WTC11 (cell line): ENCODE results near the gene SVEP1. TPM values are rescaled to one million over a fixed set of nuclear protein-coding genes. Genes with fewer than 3 reads are reported as not detected.

Source experiments
- ATAC-seq: fragments of 200-7000 bp; cut with Tn5 transposase; 2 replicates; pipeline ENCODE4 v1.10.0; 2021; ENCODE audit warnings: mild to moderate bottlenecking, moderate library complexity
- CTCF ChIA-PET: fragments of 300-600 bp; sonication (Branson Sonifier 250); formaldehyde crosslinking; loops from one replicate; lab custom pipeline; 2021; ENCODE audit warnings: antibody characterized with exemption; lab: Charles Lee
- POLR2A ChIA-PET: fragments of 350-600 bp; sonication (Branson Sonifier 250); formaldehyde crosslinking; loops from one replicate; lab custom pipeline; 2021; ENCODE audit warnings: antibody characterized with exemption; lab: Charles Lee
- DNase-seq: peaks from one replicate; pipeline ENCODE4 v3.0.0; 2021; ENCODE audit warnings: low spot score
- H3K27ac Mint-ChIP-seq: 2 replicates; pipeline ENCODE4 v1.8.0; 2021; ENCODE audit warnings: mixed read lengths
- H3K27me3 Mint-ChIP-seq: 2 replicates; pipeline ENCODE4 v1.8.0; 2021; ENCODE audit warnings: low read depth, mild to moderate bottlenecking, moderate library complexity, mixed read lengths
- H3K36me3 Mint-ChIP-seq: 2 replicates; pipeline ENCODE4 v1.8.0; 2021; ENCODE audit warnings: mixed read lengths
- H3K4me1 Mint-ChIP-seq: 2 replicates; pipeline ENCODE4 v1.8.0; 2022; ENCODE audit warnings: mixed read lengths
- H3K4me3 Mint-ChIP-seq: 2 replicates; pipeline ENCODE4 v1.8.0; 2021; ENCODE audit warnings: mild to moderate bottlenecking, moderate library complexity, mixed read lengths
- H3K9me3 Mint-ChIP-seq: 2 replicates; pipeline ENCODE4 v1.8.0; 2021; ENCODE audit warnings: mixed read lengths
- CREM ChIP-seq: sonication (generic); formaldehyde crosslinking; IDR thresholded peaks from 2 replicates; pipeline ENCODE4 v1.8.1; 2022; ENCODE audit warnings: mild to moderate bottlenecking, missing genetic modification reagents, moderate library complexity
- ETV6 ChIP-seq: sonication (generic); formaldehyde crosslinking; IDR thresholded peaks from 2 replicates; pipeline ENCODE4 v1.8.1; 2022; ENCODE audit warnings: mild to moderate bottlenecking, missing genetic modification reagents
- FOXJ3 ChIP-seq: sonication (generic); formaldehyde crosslinking; IDR thresholded peaks from 2 replicates; pipeline ENCODE4 v1.9.0; 2021; ENCODE audit warnings: missing genetic modification reagents, mild to moderate bottlenecking, borderline replicate concordance
- FOXP1 ChIP-seq: sonication (generic); formaldehyde crosslinking; IDR thresholded peaks from 2 replicates; pipeline ENCODE4 v1.8.0; 2022; ENCODE audit warnings: missing genetic modification reagents, mild to moderate bottlenecking, moderate library complexity, borderline replicate concordance
- GRHL2 ChIP-seq: fragments of 250-450 bp; sonication (Bioruptor Pico); IDR thresholded peaks from 2 replicates; pipeline ENCODE4 v1.8.0; 2022; ENCODE audit warnings: mild to moderate bottlenecking, moderate library complexity; ENCODE audit not compliant: insufficient replicate concordance, severe bottlenecking
- IRF2 ChIP-seq: sonication (generic); formaldehyde crosslinking; IDR thresholded peaks from 2 replicates; pipeline ENCODE4 v1.8.0; 2022; ENCODE audit warnings: low read depth, missing genetic modification reagents, borderline replicate concordance
- JUN ChIP-seq: sonication (generic); formaldehyde crosslinking; IDR thresholded peaks from 2 replicates; pipeline ENCODE4 v1.8.0; 2023; ENCODE audit warnings: mild to moderate bottlenecking, missing genetic modification reagents
- PRRX2 ChIP-seq: fragments of 250-450 bp; sonication (Bioruptor Pico); IDR thresholded peaks from 2 replicates; pipeline ENCODE4 v1.8.0; 2021; ENCODE audit warnings: mild to moderate bottlenecking
- SP1 ChIP-seq: sonication (generic); formaldehyde crosslinking; conservative IDR thresholded peaks from 2 replicates; pipeline ENCODE4 v1.8.1; 2022; ENCODE audit warnings: missing genetic modification reagents
- TEAD1 ChIP-seq: sonication (generic); formaldehyde crosslinking; IDR thresholded peaks from 2 replicates; pipeline ENCODE4 v1.8.0; 2022; ENCODE audit warnings: mild to moderate bottlenecking, missing genetic modification reagents
- ZNF416 ChIP-seq: fragments of 250-450 bp; sonication (Bioruptor Pico); IDR thresholded peaks from 2 replicates; pipeline ENCODE4 v1.9.0; 2021; ENCODE audit warnings: mild to moderate bottlenecking, inconsistent platforms
- ZNF423 ChIP-seq: fragments of 250-450 bp; sonication (Bioruptor Pico); IDR thresholded peaks from 2 replicates; pipeline ENCODE4 v2.1.2; 2022; ENCODE audit warnings: mild to moderate bottlenecking, moderate library complexity
- total RNA-seq: library from RNA; stranded (reverse); gene quantifications from 3 replicates; pipeline ENCODE4 v1.2.3, GENCODE V29; 2021
- TF ChIP-seq, protein P1 (sequence below): fragments of 250-450 bp; sonication (Bioruptor Pico); IDR thresholded peaks from 2 replicates; pipeline ENCODE4 v1.9.0; 2021; ENCODE audit warnings: moderate library complexity, mild to moderate bottlenecking, inconsistent platforms, borderline replicate concordance
- TF ChIP-seq, protein P2 (sequence below): sonication (generic); formaldehyde crosslinking; IDR thresholded peaks from 2 replicates; pipeline ENCODE4 v1.8.1; 2022; ENCODE audit warnings: missing genetic modification reagents, borderline replicate concordance
- TF ChIP-seq, protein P3 (sequence below): sonication (generic); formaldehyde crosslinking; IDR thresholded peaks from 2 replicates; pipeline ENCODE4 v1.8.1; 2023; ENCODE audit warnings: mild to moderate bottlenecking, moderate library complexity, missing genetic modification reagents
- TF ChIP-seq, protein P4 (sequence below): sonication (generic); formaldehyde crosslinking; conservative IDR thresholded peaks from 2 replicates; pipeline ENCODE4 v1.8.1; 2023; ENCODE audit warnings: mild to moderate bottlenecking, low read depth, missing genetic modification reagents, moderate library complexity
- TF ChIP-seq, protein P5 (sequence below): sonication (generic); formaldehyde crosslinking; IDR thresholded peaks from 2 replicates; pipeline ENCODE4 v1.8.1; 2023; ENCODE audit warnings: mild to moderate bottlenecking, missing genetic modification reagents, moderate library complexity
- TF ChIP-seq, protein P6 (sequence below): sonication (generic); formaldehyde crosslinking; IDR thresholded peaks from 2 replicates; pipeline ENCODE4 v1.8.1; 2022; ENCODE audit warnings: low read depth, mild to moderate bottlenecking, moderate library complexity, missing genetic modification reagents, borderline replicate concordance
- TF ChIP-seq, protein P7 (sequence below): sonication (generic); formaldehyde crosslinking; IDR thresholded peaks from 2 replicates; pipeline ENCODE4 v1.8.1; 2022; ENCODE audit warnings: mild to moderate bottlenecking, missing genetic modification reagents, moderate library complexity, borderline replicate concordance

Gene SVEP1
- total RNA-seq, 1 experiment from 2014 or later, result 0.74 TPM

DNA sequence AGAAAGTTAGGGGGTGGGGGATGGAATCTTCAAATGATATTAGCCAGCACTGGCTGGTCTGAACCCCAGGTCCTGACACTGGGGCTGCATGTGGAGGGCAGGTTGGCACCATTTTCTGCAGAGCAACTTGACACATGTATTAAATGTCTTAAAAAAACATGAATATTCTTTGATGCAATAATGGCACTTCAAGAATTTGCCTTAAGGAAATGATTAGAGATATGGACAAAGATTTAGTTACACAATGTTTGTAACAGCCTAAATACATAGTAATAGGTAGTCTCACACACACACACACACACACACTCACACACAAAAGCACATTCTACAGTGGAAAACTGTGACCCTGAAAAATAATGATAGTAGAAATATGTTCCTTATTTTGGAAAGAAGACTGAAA lies 3.6 kb downstream of the SVEP1 start (continued):
- TF ChIP-seq, protein P1, sequence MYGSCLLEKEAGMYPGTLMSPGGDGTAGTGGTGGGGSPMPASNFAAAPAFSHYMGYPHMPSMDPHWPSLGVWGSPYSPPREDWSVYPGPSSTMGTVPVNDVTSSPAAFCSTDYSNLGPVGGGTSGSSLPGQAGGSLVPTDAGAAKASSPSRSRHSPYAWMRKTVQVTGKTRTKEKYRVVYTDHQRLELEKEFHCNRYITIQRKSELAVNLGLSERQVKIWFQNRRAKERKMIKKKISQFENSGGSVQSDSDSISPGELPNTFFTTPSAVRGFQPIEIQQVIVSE (CRISPR knock-in tag), result no peak

DNA sequence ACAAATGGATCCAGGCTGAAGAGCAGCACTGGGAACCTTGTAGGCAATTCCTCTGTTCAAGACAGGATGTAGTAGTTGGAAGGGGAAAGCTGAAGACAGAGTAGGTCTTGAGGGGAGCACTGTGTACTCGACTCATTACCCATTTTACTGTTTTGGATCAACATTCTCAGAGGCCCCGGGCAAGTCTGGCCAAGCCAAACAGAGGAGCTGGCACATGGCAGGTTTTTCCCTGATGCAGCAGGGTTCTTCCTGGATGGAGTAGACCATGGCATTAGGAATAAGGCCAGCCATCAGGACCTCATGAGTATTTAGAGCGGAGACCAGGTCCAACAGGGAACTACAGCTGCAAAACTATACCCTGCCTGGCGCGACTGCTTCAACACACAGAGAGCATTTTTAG lies 4.4 kb downstream of the SVEP1 start:
- ChIA-PET POLR2A (interaction anchor here (0.6 kb wide), 1 partner anchor 1268 kb away, joined by 6 read pairs; no protein-coding TSS in a partner anchor), CTCF (no interaction called here)
- no peak for ATAC-seq
- H3K4me1 Mint-ChIP-seq, result peaks cover 11% of the 10 kb centered on the region
- no peaks in the 10 kb centered on the region for H3K9me3 Mint-ChIP-seq
- no peak for DNase-seq
- no peak overlapping the region for H3K27ac Mint-ChIP-seq
- H3K36me3 Mint-ChIP-seq, result no peaks in the 10 kb centered on the region
- H3K27me3 Mint-ChIP-seq, result peaks cover 31% of the 10 kb centered on the region
- no peak overlapping the region for H3K4me3 Mint-ChIP-seq
- no peak for TF ChIP-seq IRF2 (CRISPR knock-in tag)
- TF ChIP-seq, protein P2, sequence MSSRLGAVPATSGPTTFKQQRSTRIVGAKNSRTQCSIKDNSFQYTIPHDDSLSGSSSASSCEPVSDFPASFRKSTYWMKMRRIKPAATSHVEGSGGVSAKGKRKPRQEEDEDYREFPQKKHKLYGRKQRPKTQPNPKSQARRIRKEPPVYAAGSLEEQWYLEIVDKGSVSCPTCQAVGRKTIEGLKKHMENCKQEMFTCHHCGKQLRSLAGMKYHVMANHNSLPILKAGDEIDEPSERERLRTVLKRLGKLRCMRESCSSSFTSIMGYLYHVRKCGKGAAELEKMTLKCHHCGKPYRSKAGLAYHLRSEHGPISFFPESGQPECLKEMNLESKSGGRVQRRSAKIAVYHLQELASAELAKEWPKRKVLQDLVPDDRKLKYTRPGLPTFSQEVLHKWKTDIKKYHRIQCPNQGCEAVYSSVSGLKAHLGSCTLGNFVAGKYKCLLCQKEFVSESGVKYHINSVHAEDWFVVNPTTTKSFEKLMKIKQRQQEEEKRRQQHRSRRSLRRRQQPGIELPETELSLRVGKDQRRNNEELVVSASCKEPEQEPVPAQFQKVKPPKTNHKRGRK (CRISPR knock-in tag), result no peak
- no peak for TF ChIP-seq JUN (CRISPR knock-in tag)
- TF ChIP-seq, protein P3, sequence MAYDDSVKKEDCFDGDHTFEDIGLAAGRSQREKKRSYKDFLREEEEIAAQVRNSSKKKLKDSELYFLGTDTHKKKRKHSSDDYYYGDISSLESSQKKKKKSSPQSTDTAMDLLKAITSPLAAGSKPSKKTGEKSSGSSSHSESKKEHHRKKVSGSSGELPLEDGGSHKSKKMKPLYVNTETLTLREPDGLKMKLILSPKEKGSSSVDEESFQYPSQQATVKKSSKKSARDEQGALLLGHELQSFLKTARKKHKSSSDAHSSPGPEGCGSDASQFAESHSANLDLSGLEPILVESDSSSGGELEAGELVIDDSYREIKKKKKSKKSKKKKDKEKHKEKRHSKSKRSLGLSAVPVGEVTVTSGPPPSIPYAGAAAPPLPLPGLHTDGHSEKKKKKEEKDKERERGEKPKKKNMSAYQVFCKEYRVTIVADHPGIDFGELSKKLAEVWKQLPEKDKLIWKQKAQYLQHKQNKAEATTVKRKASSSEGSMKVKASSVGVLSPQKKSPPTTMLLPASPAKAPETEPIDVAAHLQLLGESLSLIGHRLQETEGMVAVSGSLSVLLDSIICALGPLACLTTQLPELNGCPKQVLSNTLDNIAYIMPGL, result no peak
- no peak for TF ChIP-seq ZNF423 (CRISPR knock-in tag)
- no peak for TF ChIP-seq TEAD1 (CRISPR knock-in tag)
- no peak for TF ChIP-seq GRHL2 (CRISPR knock-in tag)
- TF ChIP-seq, protein P4, sequence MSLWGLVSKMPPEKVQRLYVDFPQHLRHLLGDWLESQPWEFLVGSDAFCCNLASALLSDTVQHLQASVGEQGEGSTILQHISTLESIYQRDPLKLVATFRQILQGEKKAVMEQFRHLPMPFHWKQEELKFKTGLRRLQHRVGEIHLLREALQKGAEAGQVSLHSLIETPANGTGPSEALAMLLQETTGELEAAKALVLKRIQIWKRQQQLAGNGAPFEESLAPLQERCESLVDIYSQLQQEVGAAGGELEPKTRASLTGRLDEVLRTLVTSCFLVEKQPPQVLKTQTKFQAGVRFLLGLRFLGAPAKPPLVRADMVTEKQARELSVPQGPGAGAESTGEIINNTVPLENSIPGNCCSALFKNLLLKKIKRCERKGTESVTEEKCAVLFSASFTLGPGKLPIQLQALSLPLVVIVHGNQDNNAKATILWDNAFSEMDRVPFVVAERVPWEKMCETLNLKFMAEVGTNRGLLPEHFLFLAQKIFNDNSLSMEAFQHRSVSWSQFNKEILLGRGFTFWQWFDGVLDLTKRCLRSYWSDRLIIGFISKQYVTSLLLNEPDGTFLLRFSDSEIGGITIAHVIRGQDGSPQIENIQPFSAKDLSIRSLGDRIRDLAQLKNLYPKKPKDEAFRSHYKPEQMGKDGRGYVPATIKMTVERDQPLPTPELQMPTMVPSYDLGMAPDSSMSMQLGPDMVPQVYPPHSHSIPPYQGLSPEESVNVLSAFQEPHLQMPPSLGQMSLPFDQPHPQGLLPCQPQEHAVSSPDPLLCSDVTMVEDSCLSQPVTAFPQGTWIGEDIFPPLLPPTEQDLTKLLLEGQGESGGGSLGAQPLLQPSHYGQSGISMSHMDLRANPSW (CRISPR knock-in tag), result no peak
- no peak for TF ChIP-seq FOXP1 (CRISPR knock-in tag)
- TF ChIP-seq, protein P5, sequence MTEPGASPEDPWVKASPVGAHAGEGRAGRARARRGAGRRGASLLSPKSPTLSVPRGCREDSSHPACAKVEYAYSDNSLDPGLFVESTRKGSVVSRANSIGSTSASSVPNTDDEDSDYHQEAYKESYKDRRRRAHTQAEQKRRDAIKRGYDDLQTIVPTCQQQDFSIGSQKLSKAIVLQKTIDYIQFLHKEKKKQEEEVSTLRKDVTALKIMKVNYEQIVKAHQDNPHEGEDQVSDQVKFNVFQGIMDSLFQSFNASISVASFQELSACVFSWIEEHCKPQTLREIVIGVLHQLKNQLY, result no peak
- no peak for TF ChIP-seq ETV6 (CRISPR knock-in tag)
- TF ChIP-seq FOXJ3 (CRISPR knock-in tag), result no peak
- TF ChIP-seq SP1, result no peak
- TF ChIP-seq, protein P6, sequence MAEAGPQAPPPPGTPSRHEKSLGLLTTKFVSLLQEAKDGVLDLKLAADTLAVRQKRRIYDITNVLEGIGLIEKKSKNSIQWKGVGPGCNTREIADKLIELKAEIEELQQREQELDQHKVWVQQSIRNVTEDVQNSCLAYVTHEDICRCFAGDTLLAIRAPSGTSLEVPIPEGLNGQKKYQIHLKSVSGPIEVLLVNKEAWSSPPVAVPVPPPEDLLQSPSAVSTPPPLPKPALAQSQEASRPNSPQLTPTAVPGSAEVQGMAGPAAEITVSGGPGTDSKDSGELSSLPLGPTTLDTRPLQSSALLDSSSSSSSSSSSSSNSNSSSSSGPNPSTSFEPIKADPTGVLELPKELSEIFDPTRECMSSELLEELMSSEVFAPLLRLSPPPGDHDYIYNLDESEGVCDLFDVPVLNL (CRISPR knock-in tag), result no peak
- no peak for TF ChIP-seq PRRX2
- TF ChIP-seq ZNF416 (CRISPR knock-in tag), result no peak
- TF ChIP-seq, protein P7, sequence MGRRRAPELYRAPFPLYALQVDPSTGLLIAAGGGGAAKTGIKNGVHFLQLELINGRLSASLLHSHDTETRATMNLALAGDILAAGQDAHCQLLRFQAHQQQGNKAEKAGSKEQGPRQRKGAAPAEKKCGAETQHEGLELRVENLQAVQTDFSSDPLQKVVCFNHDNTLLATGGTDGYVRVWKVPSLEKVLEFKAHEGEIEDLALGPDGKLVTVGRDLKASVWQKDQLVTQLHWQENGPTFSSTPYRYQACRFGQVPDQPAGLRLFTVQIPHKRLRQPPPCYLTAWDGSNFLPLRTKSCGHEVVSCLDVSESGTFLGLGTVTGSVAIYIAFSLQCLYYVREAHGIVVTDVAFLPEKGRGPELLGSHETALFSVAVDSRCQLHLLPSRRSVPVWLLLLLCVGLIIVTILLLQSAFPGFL (CRISPR knock-in tag), result no peak
- no peak for TF ChIP-seq CREM (CRISPR knock-in tag)
